ENCODE data around the gene GPS1.
A peak's percentile ranks its signal among the peaks of the same experiment; 100 is the strongest.

Gene GPS1

DNA sequence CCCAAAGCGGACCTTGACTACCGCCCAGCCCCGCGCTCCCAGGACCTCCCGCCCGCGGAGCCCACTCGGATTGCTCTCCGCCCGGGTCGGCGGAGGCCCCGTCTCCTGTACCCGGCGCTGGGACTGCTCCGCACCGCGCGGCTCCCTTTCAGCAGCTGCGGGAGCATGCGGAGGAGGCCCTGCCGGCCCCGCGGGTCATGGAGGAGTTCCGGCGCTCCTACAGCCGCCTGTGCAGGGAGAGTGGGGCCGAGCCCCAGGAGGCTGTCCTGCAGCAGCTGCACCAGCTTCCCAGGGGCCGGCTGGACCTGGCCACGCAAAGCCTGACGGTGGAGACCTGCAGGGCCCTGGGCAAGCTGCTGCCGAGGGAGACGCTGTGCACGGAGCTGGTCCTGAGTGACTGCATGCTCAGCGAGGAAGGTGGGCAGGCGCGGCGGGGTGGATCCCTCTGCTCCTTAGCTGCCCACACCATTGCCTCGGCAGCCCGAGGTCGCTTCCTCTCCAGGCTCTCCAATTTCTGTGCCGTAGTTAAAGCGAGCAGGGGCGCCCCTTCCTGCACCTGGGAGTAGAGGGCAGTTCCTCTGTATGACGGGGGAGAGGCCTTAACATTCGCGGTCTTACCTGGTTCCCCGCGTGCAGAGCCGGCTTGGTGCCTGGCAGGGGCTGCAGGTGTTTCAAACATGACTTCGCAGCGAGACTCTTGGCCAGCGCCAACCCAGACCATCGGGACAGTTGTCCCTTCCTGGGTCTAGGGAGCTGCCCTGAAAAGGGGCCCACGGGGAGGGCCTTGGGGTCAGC lies 28.1 kb upstream of the GPS1 start:
- TF ChIP-seq, protein P1, sequence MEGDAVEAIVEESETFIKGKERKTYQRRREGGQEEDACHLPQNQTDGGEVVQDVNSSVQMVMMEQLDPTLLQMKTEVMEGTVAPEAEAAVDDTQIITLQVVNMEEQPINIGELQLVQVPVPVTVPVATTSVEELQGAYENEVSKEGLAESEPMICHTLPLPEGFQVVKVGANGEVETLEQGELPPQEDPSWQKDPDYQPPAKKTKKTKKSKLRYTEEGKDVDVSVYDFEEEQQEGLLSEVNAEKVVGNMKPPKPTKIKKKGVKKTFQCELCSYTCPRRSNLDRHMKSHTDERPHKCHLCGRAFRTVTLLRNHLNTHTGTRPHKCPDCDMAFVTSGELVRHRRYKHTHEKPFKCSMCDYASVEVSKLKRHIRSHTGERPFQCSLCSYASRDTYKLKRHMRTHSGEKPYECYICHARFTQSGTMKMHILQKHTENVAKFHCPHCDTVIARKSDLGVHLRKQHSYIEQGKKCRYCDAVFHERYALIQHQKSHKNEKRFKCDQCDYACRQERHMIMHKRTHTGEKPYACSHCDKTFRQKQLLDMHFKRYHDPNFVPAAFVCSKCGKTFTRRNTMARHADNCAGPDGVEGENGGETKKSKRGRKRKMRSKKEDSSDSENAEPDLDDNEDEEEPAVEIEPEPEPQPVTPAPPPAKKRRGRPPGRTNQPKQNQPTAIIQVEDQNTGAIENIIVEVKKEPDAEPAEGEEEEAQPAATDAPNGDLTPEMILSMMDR (IDR thresholded peaks at IDR 0.05; ENCODE audit: control insufficient read depth, extremely low read depth, insufficient read depth) = no peak
- no peak for DNase-seq (ENCODE audit: low read depth)
- peak overlapping the region; percentile 63 for H3K4me3 ChIP-seq (ENCODE audit: low read depth, low read length)

DNA sequence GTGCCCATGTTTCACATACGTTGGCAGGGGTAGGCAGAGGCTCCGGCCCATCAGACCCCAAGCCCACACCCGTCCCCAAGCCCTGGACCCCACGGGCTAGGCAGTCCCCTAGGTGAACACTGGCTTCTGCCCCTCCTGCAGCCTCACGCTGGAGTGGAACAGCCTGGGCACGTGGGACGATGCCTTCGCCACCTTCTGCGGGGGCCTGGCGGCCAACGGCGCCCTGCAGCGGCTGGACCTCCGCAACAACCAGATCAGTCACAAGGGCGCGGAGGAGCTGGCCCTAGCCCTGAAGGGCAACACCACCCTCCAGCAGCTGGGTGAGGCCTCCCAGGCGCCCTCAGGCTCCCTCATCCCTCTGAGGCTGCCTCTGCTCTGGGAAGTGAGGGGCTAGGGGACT lies 26.8 kb upstream of the GPS1 start:
- TF ChIP-seq, protein P1 (IDR thresholded peaks at IDR 0.05; ENCODE audit: control insufficient read depth, extremely low read depth, insufficient read depth) = no peak
- H3K4me3 ChIP-seq (ENCODE audit: low read depth, low read length) = no peak overlapping the region; the same call in 1 of the 2 replicates
- no peak for DNase-seq (ENCODE audit: low read depth)

DNA sequence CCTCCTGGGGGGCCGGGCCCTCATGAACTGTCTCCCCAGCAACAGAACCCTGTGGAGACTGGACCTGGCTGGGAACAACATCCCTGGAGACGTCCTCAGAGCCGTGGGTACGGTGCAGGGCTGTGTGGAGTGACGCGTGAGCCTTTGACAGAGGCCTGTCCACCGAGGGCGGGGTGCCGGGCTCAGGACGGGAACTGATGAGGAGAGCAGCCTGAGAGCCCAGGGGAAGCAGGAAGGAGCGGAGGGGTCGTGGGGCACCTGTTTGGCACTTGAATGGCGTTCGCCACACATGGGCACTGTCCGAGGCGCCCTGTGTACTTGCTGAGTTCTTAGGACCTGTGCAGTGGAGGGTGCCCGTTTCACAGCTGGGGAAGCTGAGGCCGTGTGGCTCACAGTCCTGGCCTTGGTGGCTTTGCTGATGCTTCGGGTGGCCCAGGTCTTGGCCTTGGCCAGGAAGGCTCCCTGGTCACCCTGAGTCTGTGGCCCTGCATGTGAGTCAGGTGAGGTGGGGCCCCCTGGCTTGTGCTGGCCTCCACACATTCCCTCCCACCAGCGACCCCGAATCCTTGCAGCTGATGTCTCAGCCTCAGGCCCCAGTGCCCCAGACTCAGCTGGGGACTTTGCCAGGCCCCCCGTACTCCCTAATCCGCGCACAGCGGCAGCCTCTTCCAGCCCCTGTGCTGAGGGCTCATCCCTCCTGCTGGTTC lies 26.1 kb upstream of the GPS1 start:
- DNase-seq (ENCODE audit: low read depth) = no peak
- H3K4me3 ChIP-seq (ENCODE audit: low read depth, low read length) = no peak overlapping the region
- TF ChIP-seq, protein P1 (IDR thresholded peaks at IDR 0.05; ENCODE audit: control insufficient read depth, extremely low read depth, insufficient read depth) = no peak

DNA sequence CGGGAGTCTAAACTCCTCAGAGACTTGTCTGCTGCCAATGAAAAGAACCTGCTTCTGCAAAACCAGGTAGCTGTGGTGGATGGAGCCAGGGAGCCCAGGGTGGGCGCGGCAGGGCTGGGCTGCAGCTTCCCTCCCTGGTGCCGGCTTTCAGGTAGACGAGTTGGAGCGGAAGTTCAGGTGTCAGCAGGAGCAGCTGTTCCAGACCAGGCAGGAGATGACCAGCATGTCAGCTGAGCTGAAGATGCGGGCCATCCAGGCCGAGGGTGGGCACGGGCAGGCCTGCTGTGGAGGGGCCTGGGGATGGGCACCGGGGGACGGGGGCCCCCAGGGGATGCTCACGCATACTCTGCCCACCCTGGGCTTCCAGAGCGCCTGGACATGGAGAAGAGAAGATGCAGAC lies 23.5 kb upstream of the GPS1 start:
- TF ChIP-seq, protein P1 (IDR thresholded peaks at IDR 0.05; ENCODE audit: control insufficient read depth, extremely low read depth, insufficient read depth) = no peak
- H3K4me3 ChIP-seq (ENCODE audit: low read depth, low read length) = no peak overlapping the region
- DNase-seq (ENCODE audit: low read depth) = no peak

DNA sequence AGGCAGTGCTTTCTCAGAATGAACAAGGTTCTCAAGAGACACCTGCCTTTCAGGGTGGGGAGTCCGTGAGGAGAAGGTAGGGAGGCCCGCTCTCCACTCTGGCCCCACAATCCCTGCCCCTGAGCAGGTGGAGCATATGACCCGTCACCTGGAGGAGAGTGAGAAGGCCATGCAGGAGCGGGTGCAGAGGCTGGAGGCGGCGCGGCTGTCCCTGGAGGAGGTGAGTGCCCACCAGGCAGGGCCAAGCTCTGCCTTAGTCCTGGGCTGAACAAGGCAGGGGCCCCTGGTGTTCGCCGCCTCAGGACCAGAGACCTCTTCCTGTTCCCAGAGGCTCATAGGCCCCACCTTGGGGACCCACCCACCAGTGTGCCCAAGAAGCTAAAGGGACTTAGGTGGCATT lies 22.7 kb upstream of the GPS1 start:
- TF ChIP-seq, protein P1 (IDR thresholded peaks at IDR 0.05; ENCODE audit: control insufficient read depth, extremely low read depth, insufficient read depth) = no peak
- H3K4me3 ChIP-seq (ENCODE audit: low read depth, low read length) = no peak overlapping the region
- DNase-seq (ENCODE audit: low read depth) = no peak

DNA sequence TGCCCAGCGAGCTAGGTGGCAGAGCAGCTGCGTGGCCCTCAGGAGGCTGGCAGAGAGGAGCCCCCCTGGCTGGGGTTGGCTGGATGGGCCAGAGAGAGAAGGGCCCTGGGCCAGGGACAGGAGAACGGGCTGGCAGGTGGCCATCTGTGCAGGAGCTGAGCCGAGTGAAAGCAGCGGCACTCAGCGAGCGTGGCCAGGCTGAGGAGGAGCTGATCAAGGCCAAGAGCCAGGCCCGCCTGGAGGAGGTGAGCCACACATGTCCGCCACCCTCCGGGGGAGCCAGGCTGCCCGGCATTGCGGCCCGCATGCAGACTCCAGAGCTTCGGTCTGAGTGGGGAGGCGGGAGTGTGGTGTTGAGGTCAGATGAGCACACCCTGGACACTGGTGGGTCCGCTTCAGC lies 22.3 kb upstream of the GPS1 start:
- DNase-seq (ENCODE audit: low read depth) = no peak
- H3K4me3 ChIP-seq (ENCODE audit: low read depth, low read length) = no peak overlapping the region
- TF ChIP-seq, protein P1 (IDR thresholded peaks at IDR 0.05; ENCODE audit: control insufficient read depth, extremely low read depth, insufficient read depth) = no peak
